Measurements from ENCODE around the gene ARMC8. TPM values are rescaled to one million over a fixed set of nuclear protein-coding genes. Genes with fewer than 3 reads are reported as not detected.

The ARMC8 gene
- total and polyA plus RNA-seq, 2 of the 8 experiments (the other 6 are each of a cell fraction or from before 2014, with no cell fraction given): 47.3 to 58.5 TPM

- no peak for TF ChIP-seq E2F6 (IDR thresholded peaks at IDR 0.05)
- TF ChIP-seq SIX5 (IDR thresholded peaks at IDR 0.05; ENCODE audit: low read depth, low read length): no peak
- TF ChIP-seq CTBP2 (IDR thresholded peaks at IDR 0.05; ENCODE audit: borderline replicate concordance, insufficient read depth, insufficient read length, low read length): no peak
- no peak for TF ChIP-seq RBBP5 (IDR thresholded peaks at IDR 0.05; ENCODE audit: borderline replicate concordance, low read depth, low read length)
Observed at GRCh38 chr3:138197524-138197923, 10.4 kb downstream of the ARMC8 start (continued).

Measured in H1 (cell line).